Activated T-cell treated with anti-CD3 and anti-CD28 coated beads, Interleukin-2, amount 50 U/mL, for 24 hours (primary cell): ENCODE data around the gene ANKS1B.

Source experiments
- DNase-seq: peaks from one replicate; pipeline ENCODE4 v3.0.0-alpha.2; 2020
- H3K27ac Mint-ChIP-seq: 2 replicates; pipeline ENCODE4 v1.8.0; 2020; ENCODE audit warnings: mild to moderate bottlenecking, mixed read lengths
- H3K27me3 Mint-ChIP-seq: 2 replicates; pipeline ENCODE4 v1.8.0; 2020; ENCODE audit warnings: mixed read lengths
- H3K36me3 Mint-ChIP-seq: 2 replicates; pipeline ENCODE4 v1.8.0; 2020; ENCODE audit warnings: low read depth, mixed read lengths
- H3K4me1 Mint-ChIP-seq: 2 replicates; pipeline ENCODE4 v1.8.0; 2020; ENCODE audit warnings: low read depth, mixed read lengths
- H3K4me3 Mint-ChIP-seq: 2 replicates; pipeline ENCODE4 v1.8.0; 2020; ENCODE audit warnings: mild to moderate bottlenecking, moderate library complexity, mixed read lengths
- H3K9me3 Mint-ChIP-seq: 2 replicates; pipeline ENCODE4 v1.8.0; 2020; ENCODE audit warnings: mixed read lengths

ANKS1B gene

DNA sequence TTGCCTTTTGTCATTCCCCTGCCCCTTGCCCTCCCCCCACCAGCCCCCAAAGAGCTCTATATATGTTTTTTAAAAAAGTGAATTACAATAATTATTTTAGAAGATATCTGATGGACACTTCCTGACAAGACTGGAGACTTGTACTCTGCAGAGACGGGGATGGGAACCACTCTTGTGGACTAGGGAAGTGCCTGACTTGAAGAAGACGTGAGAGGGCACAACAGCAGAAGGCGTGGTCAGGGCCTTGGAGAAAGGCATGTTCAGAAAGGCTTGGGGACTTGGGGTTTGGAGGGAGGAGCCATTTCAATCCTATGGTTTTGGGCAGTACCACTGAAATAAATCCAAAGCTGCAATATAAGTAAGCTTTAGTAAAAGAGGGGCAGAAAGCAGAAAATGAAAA, 1184.9 kb downstream of the ANKS1B start:
- H3K27ac Mint-ChIP-seq, result no peak overlapping the region
- peaks cover 16% of the 10 kb centered on the region for H3K27me3 Mint-ChIP-seq
- no peak for DNase-seq
- no peaks in the 10 kb centered on the region for H3K36me3 Mint-ChIP-seq
- no peaks in the 10 kb centered on the region for H3K4me1 Mint-ChIP-seq
- H3K4me3 Mint-ChIP-seq, result no peak overlapping the region
- H3K9me3 Mint-ChIP-seq, result no peaks in the 10 kb centered on the region

DNA sequence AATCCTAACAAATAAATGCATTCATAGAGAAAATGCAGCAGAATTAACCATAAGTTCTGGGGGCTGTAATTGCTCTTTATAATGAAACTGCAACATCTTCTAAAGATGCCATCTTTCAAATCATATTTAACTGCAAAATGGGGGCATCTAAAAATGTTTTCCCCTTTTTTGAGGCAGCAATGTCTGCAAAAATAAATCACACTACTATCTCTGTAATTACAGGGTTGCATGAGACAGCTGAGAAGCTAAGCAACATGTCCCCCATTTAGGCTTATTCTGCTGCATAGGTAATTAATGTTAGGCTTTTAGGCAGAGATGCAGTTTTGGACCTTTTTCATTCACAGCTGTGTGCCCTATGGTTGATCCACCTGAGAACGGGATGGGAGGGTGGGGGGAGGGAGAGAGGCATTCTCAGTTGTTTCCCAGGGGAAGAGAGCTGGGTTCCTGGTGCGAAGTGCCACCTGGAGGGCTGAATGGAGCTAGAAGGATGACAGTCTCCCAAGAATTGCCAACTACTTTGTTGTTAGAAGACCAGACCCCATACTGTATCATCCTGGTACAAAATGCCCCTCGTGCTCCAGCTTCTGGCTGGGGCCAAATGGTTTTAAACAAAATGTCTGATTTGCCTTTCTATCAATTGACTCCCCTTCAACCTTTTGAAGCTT, 1185.5 kb downstream of the ANKS1B start:
- no peaks in the 10 kb centered on the region for H3K9me3 Mint-ChIP-seq
- H3K27me3 Mint-ChIP-seq, result peaks cover 19% of the 10 kb centered on the region
- H3K4me1 Mint-ChIP-seq, result no peaks in the 10 kb centered on the region
- no peaks in the 10 kb centered on the region for H3K36me3 Mint-ChIP-seq
- H3K4me3 Mint-ChIP-seq, result no peak overlapping the region
- no peak for DNase-seq
- no peak overlapping the region for H3K27ac Mint-ChIP-seq

DNA sequence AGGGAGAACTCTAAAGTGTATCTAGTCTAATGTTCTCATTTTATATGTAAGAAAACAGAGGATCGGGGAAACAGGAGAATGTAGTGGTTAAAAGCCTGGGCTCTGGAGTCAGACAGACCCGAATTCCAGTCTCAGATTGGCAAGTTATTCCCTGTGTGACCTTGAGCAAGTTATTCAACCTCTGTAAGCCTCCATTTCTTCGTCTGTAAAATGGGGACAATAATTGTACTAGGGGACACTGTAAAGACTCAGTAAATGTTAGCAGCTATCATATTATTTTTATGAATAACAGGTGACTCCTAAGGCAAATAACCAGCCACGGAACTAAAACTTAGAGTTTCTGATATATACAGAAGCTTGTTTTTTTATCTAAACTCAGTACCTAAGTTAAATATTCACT, 1187.5 kb downstream of the ANKS1B start:
- H3K27me3 Mint-ChIP-seq, result peaks cover 15% of the 10 kb centered on the region

DNA sequence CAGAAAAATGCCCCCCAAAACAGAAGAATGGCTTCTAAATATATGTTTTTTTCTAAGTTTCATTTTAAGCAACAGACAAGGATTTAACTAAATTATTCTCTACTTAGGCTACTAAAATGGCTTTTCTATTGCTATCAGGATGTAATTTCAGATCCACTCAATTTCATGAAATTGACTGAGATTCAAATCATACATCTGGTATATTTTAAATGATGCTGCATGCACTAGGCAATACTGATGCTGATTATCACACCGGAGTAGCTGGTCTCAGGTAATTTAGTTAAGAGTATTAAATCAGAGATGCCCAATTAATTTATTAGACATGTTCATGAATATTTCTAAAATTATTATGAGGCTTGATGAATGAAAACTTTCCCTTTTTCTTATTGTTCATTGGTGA, 1188.0 kb downstream of the ANKS1B start:
- H3K27me3 Mint-ChIP-seq, result peaks cover 10% of the 10 kb centered on the region
- H3K27ac Mint-ChIP-seq, result no peak overlapping the region
- no peaks in the 10 kb centered on the region for H3K9me3 Mint-ChIP-seq
- no peak for DNase-seq
- no peak overlapping the region for H3K4me3 Mint-ChIP-seq
- no peaks in the 10 kb centered on the region for H3K36me3 Mint-ChIP-seq
- H3K4me1 Mint-ChIP-seq, result no peaks in the 10 kb centered on the region

More for the DNA sequence above, 1187.5 kb downstream of the ANKS1B start:
- Mint-ChIP-seq H3K4me1 (no peaks in the 10 kb centered on the region), H3K27ac (no peak overlapping the region), H3K4me3 (no peak overlapping the region), H3K36me3 (no peaks in the 10 kb centered on the region), H3K9me3 (no peaks in the 10 kb centered on the region)
- no peak for DNase-seq

DNA sequence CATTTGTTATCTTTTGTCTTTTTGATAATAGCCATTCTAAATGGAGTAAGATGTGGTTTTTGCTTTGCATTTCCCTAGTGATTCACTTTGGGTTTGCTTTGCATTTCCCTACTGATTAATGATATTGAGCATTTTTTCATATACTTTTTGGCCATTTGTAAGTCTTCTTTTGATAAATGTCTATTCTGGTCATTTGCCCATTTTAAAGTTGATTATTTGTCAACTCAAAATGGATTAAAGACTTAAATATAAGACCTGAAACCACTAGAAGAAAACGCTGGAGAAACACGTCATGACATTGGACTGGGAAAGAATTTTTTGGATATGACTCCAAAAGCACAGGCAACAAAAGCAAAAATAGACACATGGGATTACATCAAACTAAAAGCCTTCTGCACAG, 1191.6 kb downstream of the ANKS1B start:
- H3K27ac Mint-ChIP-seq, result no peak overlapping the region
- no peak for DNase-seq
- no peaks in the 10 kb centered on the region for H3K4me1 Mint-ChIP-seq
- no peaks in the 10 kb centered on the region for H3K36me3 Mint-ChIP-seq
- no peaks in the 10 kb centered on the region for H3K9me3 Mint-ChIP-seq
- H3K27me3 Mint-ChIP-seq, result peaks cover 21% of the 10 kb centered on the region
- H3K4me3 Mint-ChIP-seq, result no peak overlapping the region

DNA sequence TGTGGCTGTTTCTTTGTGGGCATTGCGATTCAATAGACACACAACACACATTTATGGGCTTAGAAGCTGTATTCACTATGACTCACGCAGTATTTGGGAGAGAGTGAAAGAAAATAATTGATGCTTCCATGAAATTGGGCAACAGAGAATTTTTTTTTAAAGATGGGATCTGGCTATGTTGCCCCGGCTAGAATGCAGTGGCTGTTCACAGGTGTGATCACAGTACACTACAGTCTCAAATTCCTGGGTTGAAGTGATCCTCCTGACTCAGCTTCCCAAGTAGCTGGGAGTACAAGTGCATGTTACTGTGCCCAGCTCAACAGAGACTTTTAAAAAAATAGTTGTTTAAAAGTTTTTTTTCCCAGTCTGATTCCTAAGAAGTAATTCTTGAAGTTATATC, 1193.3 kb downstream of the ANKS1B start:
- Mint-ChIP-seq H3K36me3 (no peaks in the 10 kb centered on the region), H3K9me3 (no peaks in the 10 kb centered on the region), H3K27me3 (peaks cover 20% of the 10 kb centered on the region), H3K27ac (no peak overlapping the region), H3K4me3 (no peak overlapping the region), H3K4me1 (no peaks in the 10 kb centered on the region)
- no peak for DNase-seq

DNA sequence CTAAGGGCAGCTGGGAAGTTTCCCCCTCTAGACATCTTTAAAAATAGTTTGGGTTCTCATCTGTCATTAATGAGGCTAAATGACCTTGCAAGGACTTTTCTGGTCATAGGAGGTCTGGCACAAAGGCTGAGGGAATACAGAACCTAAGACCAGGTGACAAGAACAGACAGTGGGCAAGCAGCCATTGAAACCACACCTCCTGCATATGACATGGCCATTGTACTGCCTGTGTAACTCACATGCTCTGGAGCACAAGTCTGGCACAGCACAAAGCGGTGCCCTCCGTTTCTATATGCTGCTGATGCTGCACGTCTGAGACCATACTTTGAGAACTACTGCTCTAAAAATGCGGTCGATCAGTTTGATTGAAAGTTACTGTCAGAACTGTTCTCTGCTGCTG, 1196.3 kb downstream of the ANKS1B start:
- Mint-ChIP-seq H3K27ac (no peak overlapping the region), H3K4me3 (no peak overlapping the region), H3K4me1 (no peaks in the 10 kb centered on the region), H3K9me3 (no peaks in the 10 kb centered on the region), H3K27me3 (peaks cover 27% of the 10 kb centered on the region), H3K36me3 (no peaks in the 10 kb centered on the region)
- DNase-seq, result no peak

DNA sequence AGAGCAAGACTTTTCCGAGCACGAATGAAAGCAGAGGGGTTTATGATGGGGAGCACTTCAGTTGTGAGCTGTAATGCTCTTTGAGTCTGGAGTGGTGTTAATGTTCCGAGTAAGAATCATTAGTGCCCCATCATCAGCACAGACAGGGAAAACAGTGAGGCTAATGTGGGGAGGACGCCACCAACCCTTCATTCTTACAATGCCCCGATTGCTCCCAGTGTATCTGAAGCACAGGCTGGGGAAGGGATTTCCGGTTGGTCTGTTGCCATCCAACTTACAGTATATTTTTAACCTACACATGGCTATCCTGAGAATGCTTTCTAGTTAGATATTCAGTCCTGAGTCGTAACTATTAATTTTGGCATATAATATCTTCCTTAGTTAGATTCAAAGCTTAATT, 1198.1 kb downstream of the ANKS1B start:
- peaks cover 27% of the 10 kb centered on the region for H3K27me3 Mint-ChIP-seq
- H3K36me3 Mint-ChIP-seq, result no peaks in the 10 kb centered on the region
- no peaks in the 10 kb centered on the region for H3K4me1 Mint-ChIP-seq
- H3K9me3 Mint-ChIP-seq, result no peaks in the 10 kb centered on the region
- H3K4me3 Mint-ChIP-seq, result no peak overlapping the region
- no peak overlapping the region for H3K27ac Mint-ChIP-seq
- DNase-seq, result no peak

DNA sequence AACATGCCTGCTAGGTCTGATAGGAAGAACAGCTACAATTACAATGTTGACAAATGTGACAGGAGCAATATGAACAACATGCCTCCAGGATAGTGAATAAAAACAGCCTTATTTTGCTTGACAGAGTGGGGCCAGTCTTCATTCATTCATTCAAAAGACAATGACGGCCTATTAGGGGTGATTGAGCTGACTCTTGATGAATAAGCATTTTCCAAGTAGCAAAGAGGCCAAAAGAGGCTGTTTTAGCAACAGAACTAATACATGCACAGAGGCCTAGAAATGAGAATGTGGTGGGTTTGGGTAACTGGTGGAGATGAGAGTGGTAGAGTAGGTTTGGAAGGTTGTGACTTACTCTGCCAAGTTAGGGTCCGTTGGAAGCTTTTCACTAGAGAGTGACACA, 1201.3 kb downstream of the ANKS1B start:
- no peaks in the 10 kb centered on the region for H3K36me3 Mint-ChIP-seq
- H3K4me1 Mint-ChIP-seq, result no peaks in the 10 kb centered on the region
- no peak overlapping the region for H3K27ac Mint-ChIP-seq
- no peaks in the 10 kb centered on the region for H3K9me3 Mint-ChIP-seq
- DNase-seq, result no peak
- peaks cover 19% of the 10 kb centered on the region for H3K27me3 Mint-ChIP-seq
- H3K4me3 Mint-ChIP-seq, result no peak overlapping the region

DNA sequence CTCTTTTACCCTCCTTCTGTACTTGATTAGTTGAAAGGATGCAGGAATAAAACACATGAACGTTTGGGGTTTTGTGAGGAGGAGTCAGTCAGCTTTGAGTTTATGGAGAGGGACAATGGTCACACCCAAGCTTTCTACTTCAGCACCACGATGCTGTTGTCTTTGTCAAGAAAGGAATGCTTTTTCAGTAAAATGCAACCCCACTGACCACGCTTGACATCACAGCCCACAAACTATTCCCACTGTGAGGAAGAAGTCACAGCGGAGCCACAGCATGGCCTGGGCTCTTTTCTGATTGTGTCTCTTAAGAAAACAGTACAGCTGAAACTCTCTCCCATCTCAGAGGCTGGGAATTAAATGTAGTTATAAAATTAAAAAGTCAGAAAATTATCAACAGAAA, 1204.5 kb downstream of the ANKS1B start:
- no peaks in the 10 kb centered on the region for H3K36me3 Mint-ChIP-seq

DNA sequence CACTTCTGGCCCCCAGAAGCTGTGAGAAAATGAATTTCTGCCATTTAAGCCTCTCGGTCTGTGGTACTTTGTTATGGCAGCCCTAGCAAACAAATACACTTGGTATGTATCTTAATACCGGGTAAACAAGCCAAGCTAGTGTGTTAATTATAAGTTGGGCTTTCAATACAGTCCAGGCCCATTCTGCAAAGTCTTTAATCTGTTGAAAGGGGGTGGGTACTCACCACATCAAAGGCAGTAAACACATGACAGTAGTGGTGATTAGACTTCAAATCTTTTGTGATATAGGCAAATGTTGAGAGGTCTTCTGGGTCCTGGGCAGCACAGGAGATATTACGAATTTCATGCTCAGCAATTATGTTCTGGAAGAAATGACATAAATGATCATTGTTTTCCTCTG, 1211.9 kb downstream of the ANKS1B start:
- Mint-ChIP-seq H3K27me3 (no peaks in the 10 kb centered on the region), H3K36me3 (no peaks in the 10 kb centered on the region), H3K27ac (no peak overlapping the region), H3K9me3 (peaks cover 7% of the 10 kb centered on the region), H3K4me3 (no peak overlapping the region), H3K4me1 (peaks cover 8% of the 10 kb centered on the region)
- DNase-seq, result no peak

More for the DNA sequence above, 1204.5 kb downstream of the ANKS1B start:
- no peak overlapping the region for H3K27ac Mint-ChIP-seq
- no peaks in the 10 kb centered on the region for H3K9me3 Mint-ChIP-seq
- H3K27me3 Mint-ChIP-seq, result peaks cover 9% of the 10 kb centered on the region
- no peaks in the 10 kb centered on the region for H3K4me1 Mint-ChIP-seq
- DNase-seq, result no peak
- H3K4me3 Mint-ChIP-seq, result no peak overlapping the region

DNA sequence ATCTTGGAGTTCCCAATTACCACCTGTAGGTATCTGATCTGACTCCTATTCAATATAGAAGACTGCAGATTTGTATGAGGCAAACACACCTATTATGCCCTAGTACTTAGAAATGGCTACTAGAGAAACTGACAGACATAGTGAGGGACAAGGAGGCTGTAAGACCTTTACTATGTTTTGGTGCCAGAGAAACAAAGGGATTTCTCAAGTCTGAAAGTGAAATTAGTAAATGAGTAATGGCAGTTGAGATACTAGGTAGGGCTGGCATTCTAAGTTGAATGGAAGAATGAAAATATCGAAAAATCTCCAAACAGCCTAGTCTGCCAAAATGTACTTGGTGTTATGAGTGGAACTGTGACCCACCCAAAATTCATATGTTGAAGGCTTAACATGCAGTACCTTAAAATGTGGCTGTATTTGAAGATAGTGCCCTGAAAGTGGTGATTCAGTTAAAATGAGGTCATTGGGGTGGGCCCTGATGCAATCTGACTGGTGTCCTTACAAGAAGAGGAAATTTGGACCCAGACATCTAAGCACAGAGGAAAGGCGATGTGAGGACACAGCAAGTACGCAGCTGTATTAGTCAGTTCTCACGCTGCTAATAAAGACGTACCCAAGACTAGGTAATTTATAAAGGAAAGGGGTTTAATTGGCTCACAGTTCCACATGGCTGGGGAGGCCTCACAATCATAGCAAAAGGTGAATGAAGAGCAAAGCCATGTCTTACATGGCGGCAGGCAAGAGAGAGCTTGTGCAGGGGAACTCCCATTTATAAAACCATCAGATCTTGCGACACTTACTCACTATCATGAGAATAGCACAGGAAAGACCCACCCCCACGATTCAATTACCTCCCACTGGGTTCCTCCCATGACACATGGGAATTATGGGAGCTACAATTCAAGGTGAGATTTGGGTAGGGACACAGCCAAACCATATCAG, 1212.7 kb downstream of the ANKS1B start:
- no peaks in the 10 kb centered on the region for H3K36me3 Mint-ChIP-seq
- no peak overlapping the region for H3K27ac Mint-ChIP-seq
- H3K9me3 Mint-ChIP-seq, result peaks cover 7% of the 10 kb centered on the region
- H3K4me3 Mint-ChIP-seq, result no peak overlapping the region
- peaks cover 8% of the 10 kb centered on the region for H3K4me1 Mint-ChIP-seq
- no peak for DNase-seq
- no peaks in the 10 kb centered on the region for H3K27me3 Mint-ChIP-seq

DNA sequence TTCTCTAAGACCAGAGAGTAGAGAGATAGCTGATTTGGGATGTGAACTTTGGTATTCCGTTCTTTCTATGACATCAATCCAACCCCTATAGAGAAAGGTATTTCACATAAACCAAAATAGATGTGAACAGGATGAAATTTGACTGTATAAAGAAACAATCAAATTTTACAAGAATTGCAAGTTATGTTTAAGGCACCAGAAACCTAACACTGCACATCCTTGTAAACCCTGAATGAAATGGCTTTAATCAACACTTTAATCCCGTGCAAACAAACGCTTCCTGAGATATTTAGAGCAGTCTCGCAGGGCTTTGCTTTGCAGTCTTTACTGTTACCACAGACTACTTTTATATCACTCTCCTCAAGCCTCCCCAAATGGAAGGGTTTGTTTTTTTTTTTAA, 1214.5 kb downstream of the ANKS1B start:
- Mint-ChIP-seq H3K36me3 (no peaks in the 10 kb centered on the region), H3K4me3 (no peak overlapping the region), H3K9me3 (peaks cover 7% of the 10 kb centered on the region), H3K27ac (no peak overlapping the region), H3K4me1 (peaks cover 8% of the 10 kb centered on the region), H3K27me3 (no peaks in the 10 kb centered on the region)
- no peak for DNase-seq

DNA sequence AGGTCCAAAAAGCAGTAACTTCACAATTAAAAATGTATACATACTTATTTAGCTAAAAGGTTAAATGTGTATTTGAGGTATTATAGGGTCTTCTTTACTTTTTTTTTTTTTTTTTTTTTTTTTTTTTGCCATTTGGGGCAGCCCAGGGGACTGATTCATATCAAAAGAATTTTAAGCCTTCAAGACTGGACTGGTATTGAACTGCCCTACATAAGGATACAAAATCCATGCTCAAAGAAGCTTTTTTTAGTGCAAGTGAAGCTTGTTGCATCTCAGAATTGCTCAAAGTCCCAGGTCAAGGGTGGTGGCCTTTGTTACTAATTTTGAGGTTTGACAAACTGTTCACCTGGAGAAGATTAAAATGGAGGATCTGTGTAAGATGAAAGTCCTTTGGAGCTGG, 1215.7 kb downstream of the ANKS1B start:
- Mint-ChIP-seq H3K27me3 (no peaks in the 10 kb centered on the region), H3K9me3 (peaks cover 7% of the 10 kb centered on the region), H3K4me3 (no peak overlapping the region), H3K4me1 (peaks cover 8% of the 10 kb centered on the region), H3K36me3 (no peaks in the 10 kb centered on the region), H3K27ac (no peak overlapping the region)
- DNase-seq, result no peak

DNA sequence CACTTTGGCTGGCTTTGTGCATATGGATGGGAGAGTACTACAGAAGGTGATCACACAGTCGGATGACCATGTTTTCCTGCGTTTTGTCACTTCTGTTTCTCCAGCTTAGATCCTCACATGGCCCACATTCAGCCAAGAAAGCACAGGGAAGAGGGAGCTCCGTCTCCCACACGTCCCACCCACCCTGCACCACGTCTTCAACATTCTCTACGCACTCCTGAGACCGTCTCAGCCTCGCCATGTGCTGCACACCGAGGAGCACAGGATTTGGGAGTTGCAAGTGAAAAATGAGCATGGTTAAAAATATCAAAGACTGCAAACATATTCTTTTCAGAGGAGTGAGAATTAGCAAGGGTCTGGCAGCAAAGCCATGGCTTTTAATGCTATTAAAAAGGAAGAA, 1217.5 kb downstream of the ANKS1B start:
- H3K4me3 Mint-ChIP-seq, result no peak overlapping the region
- peaks cover 5% of the 10 kb centered on the region for H3K9me3 Mint-ChIP-seq
- no peak for DNase-seq
- H3K4me1 Mint-ChIP-seq, result peaks cover 6% of the 10 kb centered on the region
- H3K27ac Mint-ChIP-seq, result no peak overlapping the region
- H3K27me3 Mint-ChIP-seq, result no peaks in the 10 kb centered on the region
- no peaks in the 10 kb centered on the region for H3K36me3 Mint-ChIP-seq
